NB4 (cell line): ENCODE measurements around the gene ZFAND6.

ENCODE experiments used
- DNase-seq: peaks from one replicate; pipeline ENCODE4 v3.0.0; 2010; ENCODE audit warnings: low read depth
- H3K4me3 ChIP-seq: one replicate; pipeline ENCODE4 v1.5.1; 2011; ENCODE audit warnings: mild to moderate bottlenecking, low read depth, low read length, moderate library complexity
- MYC ChIP-seq: IDR thresholded peaks from 2 replicates; pipeline ENCODE4 v1.6.1; 2011; ENCODE audit warnings: low read depth, low read length
- POLR2A ChIP-seq: IDR thresholded peaks from 2 replicates; pipeline ENCODE4 v1.6.1; 2011; ENCODE audit warnings: mild to moderate bottlenecking; ENCODE audit not compliant: insufficient read length; ENCODE audit errors: extremely low read depth
- TF ChIP-seq, protein P1 (sequence below): IDR thresholded peaks from 2 replicates; pipeline ENCODE4 v1.6.1; 2011; ENCODE audit warnings: low read depth, low read length
- TF ChIP-seq, protein P2 (sequence below): IDR thresholded peaks from one replicate; pipeline ENCODE4 v1.5.1; 2012; ENCODE audit warnings: low read depth, low read length

ZFAND6 gene

DNA sequence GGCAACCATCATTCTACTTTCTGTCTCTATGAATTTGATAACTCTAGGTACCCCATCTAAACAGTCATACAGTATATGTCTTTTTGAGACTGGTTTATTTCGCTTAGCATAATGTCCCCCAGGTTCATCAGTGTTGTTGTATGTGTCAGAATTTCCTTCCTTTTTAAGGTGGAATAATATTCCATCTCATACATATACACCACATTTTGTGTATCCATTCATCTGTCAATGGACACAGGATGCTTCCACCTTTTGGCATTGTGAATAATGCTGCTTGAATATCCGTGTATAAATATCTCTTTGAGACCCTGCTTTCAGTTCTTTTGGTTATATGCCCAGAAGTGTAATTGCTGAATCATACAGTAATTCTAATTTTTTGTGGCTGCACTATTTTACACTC, 10.4 kb upstream of the ZFAND6 start:
- no peak for DNase-seq
- TF ChIP-seq, protein P1, sequence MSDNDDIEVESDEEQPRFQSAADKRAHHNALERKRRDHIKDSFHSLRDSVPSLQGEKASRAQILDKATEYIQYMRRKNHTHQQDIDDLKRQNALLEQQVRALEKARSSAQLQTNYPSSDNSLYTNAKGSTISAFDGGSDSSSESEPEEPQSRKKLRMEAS = no peak
- TF ChIP-seq, protein P2, sequence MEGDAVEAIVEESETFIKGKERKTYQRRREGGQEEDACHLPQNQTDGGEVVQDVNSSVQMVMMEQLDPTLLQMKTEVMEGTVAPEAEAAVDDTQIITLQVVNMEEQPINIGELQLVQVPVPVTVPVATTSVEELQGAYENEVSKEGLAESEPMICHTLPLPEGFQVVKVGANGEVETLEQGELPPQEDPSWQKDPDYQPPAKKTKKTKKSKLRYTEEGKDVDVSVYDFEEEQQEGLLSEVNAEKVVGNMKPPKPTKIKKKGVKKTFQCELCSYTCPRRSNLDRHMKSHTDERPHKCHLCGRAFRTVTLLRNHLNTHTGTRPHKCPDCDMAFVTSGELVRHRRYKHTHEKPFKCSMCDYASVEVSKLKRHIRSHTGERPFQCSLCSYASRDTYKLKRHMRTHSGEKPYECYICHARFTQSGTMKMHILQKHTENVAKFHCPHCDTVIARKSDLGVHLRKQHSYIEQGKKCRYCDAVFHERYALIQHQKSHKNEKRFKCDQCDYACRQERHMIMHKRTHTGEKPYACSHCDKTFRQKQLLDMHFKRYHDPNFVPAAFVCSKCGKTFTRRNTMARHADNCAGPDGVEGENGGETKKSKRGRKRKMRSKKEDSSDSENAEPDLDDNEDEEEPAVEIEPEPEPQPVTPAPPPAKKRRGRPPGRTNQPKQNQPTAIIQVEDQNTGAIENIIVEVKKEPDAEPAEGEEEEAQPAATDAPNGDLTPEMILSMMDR = no peak
- TF ChIP-seq POLR2A (no peak), MYC (no peak)
- H3K4me3 ChIP-seq = no peak overlapping the region

DNA sequence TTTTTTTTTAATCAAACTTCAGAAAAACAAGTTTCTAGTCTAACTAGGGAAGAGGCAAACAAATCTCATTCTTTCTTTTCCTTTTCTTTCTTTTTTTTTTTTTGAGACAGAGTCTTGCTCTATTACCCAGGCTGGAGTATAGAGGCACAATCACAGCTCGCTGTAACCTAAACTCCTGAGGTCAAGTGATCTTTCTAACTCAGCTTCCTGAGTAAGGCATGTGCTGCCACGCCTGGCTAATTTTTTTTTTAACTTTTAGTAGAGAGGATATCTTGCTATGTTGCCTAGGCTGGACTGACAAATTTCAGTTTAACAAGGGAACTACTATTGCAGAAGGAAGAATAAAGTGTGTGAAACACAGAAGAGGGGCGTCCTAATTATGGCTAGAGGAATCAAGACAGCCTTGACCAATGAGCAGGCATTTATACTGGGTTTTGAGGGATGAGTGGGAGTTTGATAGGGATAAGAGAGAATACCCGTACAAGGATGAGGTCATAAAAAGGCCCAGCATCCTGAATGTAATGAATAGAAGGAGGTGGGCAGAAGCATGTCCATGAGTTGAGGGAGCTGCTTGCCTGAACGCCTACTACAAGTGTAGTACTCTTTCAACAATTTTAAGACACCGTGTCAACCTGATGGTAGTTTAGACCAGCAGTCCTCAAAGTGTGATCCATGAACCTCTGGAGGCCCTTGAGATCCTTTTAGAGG, 6.7 kb upstream of the ZFAND6 start:
- no peak for DNase-seq
- H3K4me3 ChIP-seq = no peak overlapping the region
- TF ChIP-seq, protein P1 = no peak
- TF ChIP-seq, protein P2 = no peak
- TF ChIP-seq MYC = no peak
- no peak for TF ChIP-seq POLR2A

DNA sequence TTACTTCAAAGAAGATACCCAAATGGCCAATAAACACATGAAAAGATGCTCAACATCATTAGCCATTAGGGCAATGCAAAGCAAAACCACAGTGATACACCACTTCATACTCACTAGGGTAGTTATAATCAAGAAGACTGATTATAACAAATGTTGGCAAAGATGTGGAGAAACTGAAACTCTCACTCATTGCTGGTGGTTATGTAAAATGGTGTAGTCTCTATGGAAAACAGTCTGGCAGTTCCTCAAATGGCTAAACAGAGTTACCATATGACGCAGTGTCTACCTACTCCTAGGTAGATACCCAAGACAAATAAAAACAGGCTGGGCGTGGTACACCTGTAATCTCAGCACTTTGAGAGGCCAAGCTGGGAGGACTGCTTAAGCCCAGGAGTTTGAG, 3.5 kb upstream of the ZFAND6 start:
- TF ChIP-seq MYC = no peak
- TF ChIP-seq, protein P2 = no peak
- H3K4me3 ChIP-seq = no peak overlapping the region
- no peak for DNase-seq

DNA sequence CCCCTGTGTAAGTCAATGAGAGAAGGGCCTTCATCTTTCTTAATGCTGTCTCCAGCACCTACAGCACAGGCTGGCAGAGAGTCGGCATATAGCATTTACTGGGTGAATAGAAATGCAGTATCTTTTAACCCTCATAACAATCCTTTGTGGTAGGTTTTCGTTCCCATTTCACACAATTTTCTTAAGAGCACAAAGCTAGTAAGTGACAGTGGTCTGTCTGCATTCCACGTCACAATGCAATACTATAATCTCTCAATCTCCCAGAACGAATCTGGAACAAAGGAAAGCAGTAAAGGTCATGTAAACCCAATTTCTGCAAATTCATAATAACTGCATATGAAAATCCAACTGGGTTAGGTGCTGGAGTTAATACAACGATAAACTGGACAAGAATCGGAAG, 1.4 kb upstream of the ZFAND6 start:
- TF ChIP-seq POLR2A = no peak
- TF ChIP-seq, protein P2 = no peak
- TF ChIP-seq MYC = no peak
- TF ChIP-seq, protein P1 = no peak
- no peak for DNase-seq
- H3K4me3 ChIP-seq = no peak overlapping the region

DNA sequence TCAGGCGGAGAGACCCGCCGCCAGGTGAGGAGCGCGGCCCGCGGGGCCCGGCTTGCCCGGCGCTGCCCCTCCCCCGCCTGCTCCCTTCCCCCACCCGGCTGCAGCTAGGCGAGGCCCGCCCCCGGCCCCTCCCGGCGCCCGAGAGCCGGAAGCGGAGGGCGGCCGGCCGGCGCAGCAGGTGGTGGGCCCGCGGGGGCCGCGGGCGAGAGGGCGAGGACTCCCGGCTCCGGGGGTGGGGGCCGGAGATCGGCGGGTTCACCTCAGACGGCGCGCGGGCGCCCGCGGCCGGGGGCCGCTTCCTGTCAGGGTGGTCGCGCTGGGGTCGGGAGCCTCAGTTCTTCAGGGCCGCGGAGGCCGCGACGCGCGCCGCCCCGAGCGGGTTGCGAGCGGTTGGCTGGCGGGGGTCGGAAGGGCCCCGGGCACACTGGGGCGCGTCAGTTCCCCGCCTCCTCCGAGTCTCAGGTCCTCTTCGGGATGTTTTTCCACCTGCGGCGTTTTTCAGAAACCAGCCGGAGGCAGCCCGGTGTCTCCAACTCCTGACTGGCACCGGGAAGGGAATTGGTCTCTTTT, 395 bp downstream of the ZFAND6 start:
- TF ChIP-seq POLR2A (peak; percentile 40), MYC (no peak)
- TF ChIP-seq, protein P2 = no peak
- TF ChIP-seq, protein P1 = no peak
- peak overlapping the region; percentile 93 for H3K4me3 ChIP-seq
- peak; percentile 86 for DNase-seq
